ENCODE data around the gene F2RL2.

The F2RL2 gene

GRCh38 chr5:76586531-76586930 lies 36.7 kb downstream of the F2RL2 start:
- FAIRE-seq (no peak), DNase-seq (ENCODE audit: insufficient read length, low spot score) (no peak)

- DNase-seq (ENCODE audit: insufficient read length, low spot score) (no peak), FAIRE-seq (no peak)
These were observed 37.4 kb downstream of the F2RL2 start for GRCh38 chr5:76585783-76586217.

DNA sequence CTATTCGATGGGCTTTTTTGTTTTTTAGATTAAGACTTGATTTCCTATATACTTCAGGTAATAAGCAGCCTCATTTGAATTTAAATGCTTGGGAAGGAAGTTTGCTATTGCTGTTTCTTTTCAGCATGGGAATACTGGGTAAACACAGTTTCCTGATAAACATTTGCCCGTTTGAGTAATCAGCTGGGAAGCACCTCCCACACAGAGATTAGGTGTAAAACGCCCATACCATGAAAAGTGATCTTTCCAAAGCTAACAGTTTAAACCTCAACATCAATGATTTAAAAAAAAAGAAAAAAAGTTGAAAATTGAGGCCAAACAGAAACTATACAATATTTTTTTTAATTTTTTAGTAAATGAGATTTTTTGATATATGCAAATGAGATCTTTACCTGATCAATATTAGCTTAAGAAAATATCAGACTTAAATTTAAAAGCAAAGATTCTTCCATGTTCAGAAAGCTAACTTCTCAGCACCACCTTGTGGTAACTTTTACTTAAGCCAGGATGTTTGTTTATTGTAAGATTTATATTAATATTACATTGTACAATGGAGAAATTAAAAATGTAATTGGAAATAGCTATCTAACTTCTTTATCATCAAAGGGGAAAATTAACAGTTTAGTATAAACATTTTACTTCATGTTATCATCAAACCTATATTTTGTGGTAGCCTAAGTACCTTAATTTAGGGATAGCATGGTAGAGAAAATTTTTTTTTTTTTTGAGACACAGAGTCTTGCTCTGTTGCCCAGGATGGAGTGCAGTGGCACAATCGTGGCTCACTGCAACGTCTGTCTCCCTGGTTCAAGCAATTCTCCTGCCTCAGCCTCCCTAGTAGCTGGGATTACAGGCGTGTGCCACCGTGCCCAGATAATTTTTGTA lies 39.8 kb downstream of the F2RL2 start:
- DNase-seq (ENCODE audit: insufficient read length, low spot score) (no peak), FAIRE-seq (no peak)

DNA sequence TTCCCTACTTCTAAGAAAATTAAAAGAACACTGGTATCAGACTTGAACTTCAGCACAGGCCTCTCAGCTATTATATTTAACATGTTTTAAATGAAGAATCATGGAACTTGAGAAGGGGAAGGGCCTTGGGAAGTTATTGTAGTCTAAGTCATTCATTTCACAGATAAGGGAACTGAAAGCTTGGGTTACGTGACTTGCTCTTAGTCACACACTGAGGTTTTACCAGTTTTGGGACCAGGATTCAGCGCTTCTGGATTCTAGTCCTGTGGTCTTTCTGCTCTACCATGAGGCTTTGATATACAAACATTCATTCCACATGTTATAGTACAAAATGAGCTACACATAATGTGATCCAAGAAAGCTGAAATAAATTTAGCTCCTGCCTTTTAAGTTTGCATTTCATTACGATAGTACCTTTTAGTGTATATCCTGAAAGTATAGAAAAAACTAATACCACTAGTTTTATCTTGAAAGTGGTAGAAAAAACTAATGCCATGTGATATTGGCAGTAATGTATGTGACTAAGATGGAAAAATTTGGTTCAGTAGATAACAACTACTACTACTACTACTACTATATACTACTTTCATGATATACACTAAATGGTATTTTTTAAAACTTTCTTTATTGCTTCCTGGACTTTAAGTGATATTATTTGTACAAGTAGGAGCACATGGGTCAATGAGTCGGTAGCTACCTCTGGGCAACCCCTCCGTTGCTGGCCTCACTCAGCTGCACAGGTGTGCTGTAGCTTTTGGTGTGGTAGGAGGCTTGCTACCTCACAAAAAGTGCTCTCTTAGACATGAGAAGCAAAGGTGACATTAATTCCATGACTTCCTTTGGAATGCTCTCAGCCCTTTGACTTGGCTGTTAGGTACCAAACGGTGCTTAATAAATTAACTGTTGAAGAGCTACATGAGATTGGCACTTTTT lies 40.7 kb downstream of the F2RL2 start:
- no peak for DNase-seq (ENCODE audit: insufficient read length, low spot score)
- no peak for FAIRE-seq

DNA sequence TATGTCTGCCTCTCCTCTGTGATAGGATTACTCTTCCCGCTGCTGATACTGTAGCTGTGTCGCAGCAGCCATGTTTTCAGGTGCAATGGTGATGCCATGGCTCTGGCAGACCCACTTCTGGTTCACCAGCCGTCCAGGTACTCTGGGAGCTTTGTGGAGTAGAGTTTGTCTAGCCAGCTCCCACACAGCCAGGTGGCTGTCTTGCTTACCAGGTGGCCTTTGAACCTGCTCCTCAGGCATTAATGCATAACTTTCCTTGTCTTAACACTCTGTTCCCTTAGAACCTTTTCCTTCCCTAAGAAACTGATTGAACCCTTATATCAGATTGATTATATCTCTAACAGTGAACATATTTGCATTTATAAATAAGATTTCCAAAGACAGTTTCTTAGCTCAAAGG lies 42.2 kb downstream of the F2RL2 start:
- FAIRE-seq (no peak), DNase-seq (ENCODE audit: insufficient read length, low spot score) (no peak)

GRCh38 chr5:76579166-76579937 lies 43.9 kb downstream of the F2RL2 start:
- FAIRE-seq = no peak

GRCh38 chr5:76576996-76577395 lies 46.2 kb downstream of the F2RL2 start:
- FAIRE-seq (no peak), DNase-seq (ENCODE audit: insufficient read length, low spot score) (no peak)

More at GRCh38 chr5:76579166-76579937, 43.9 kb downstream of the F2RL2 start:
- no peak for DNase-seq (ENCODE audit: insufficient read length, low spot score)

- no peak for FAIRE-seq
These were observed 46.8 kb downstream of the F2RL2 start for GRCh38 chr5:76576450-76576849.

GRCh38 chr5:76571559-76571958 lies 51.6 kb downstream of the F2RL2 start:
- no peak for DNase-seq (ENCODE audit: insufficient read length, low spot score)
- no peak for FAIRE-seq

More at GRCh38 chr5:76576450-76576849, 46.8 kb downstream of the F2RL2 start:
- no peak for DNase-seq (ENCODE audit: insufficient read length, low spot score)

DNA sequence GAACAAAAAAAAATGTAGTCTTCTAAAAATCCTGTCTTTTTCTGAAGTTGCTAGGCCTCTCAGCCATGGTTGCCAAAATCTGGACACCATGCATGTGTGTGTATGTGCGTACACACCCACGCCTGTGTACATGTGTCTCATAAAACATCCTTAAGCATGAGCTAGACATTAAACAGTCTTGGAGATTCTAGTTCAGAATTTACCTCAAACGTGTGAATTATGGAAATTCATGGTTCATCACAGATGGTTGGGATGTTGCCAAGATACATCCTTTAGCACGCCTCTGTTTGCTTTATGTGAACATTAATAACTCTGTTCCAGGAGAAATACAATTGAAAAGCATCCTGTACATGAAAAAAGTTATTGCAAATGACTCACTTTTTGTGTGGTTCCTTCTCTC lies 53.0 kb downstream of the F2RL2 start:
- FAIRE-seq (no peak), DNase-seq (ENCODE audit: insufficient read length, low spot score) (no peak)

Data from HTR-8/SVneo (cell line).